ENCODE results near the gene TPCN1.

TPCN1 gene

GRCh38 chr12:113347107-113347506 lies 125.8 kb downstream of the TPCN1 start:
- DNase-seq: no peak

GRCh38 chr12:113347892-113348291 lies 126.6 kb downstream of the TPCN1 start:
- no peak for DNase-seq

Measured in stimulated activated CD4-positive, alpha-beta T cell treated with anti-CD3 and anti-CD28 coated beads, Interleukin-12 subunit alpha, Interleukin-12 subunit beta, amount 100 ng/mL, for 4 hours (primary cell).